Mammary epithelial cell (primary cell): ENCODE measurements around the gene KIF1A.

ENCODE experiments used
- EZH2 ChIP-seq: IDR thresholded peaks from 2 replicates; pipeline ENCODE4 v1.6.1; 2012; ENCODE audit warnings: low read length, inconsistent platforms, borderline replicate concordance
- TF ChIP-seq, protein P1 (sequence below), 2 donors: IDR thresholded peaks in 1 of 2; conservative IDR thresholded peaks in 1 of 2; 2 replicates each; pipeline ENCODE4 v1.5.1; 2011 to 2012; ENCODE audit warnings: inconsistent platforms in 2 of 2, low read length in 2 of 2, mild to moderate bottlenecking in 2 of 2, control low read depth in 1 of 2, low read depth in 1 of 2; ENCODE audit not compliant: insufficient read depth in 1 of 2; ENCODE audit errors: extremely low read depth in 1 of 2

DNA sequence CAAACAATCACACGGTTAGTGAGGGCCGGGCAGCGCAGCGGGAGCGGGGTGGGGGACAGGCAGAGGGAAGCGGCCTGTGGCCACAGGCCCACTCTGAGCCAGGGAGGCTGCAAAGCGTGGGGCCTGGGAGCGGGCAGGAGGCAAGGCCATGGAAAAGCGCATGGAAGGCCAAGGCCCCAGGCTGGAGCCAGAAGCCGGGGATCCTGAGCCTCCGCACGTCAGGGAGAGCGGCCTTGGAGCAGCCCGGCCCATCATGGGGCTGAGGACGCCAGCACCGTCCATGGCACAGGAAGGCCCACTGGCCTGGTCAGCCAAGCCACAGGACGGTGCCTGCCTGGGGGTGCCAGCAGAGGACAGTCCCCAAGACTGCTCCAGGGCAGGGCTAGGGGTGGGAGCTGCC lies 85.3 kb downstream of the KIF1A start:
- TF ChIP-seq, protein P1, sequence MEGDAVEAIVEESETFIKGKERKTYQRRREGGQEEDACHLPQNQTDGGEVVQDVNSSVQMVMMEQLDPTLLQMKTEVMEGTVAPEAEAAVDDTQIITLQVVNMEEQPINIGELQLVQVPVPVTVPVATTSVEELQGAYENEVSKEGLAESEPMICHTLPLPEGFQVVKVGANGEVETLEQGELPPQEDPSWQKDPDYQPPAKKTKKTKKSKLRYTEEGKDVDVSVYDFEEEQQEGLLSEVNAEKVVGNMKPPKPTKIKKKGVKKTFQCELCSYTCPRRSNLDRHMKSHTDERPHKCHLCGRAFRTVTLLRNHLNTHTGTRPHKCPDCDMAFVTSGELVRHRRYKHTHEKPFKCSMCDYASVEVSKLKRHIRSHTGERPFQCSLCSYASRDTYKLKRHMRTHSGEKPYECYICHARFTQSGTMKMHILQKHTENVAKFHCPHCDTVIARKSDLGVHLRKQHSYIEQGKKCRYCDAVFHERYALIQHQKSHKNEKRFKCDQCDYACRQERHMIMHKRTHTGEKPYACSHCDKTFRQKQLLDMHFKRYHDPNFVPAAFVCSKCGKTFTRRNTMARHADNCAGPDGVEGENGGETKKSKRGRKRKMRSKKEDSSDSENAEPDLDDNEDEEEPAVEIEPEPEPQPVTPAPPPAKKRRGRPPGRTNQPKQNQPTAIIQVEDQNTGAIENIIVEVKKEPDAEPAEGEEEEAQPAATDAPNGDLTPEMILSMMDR (conservative IDR thresholded peaks at IDR 0.05 in 1 of 2, IDR thresholded peaks at IDR 0.05 in 1 of 2; ENCODE audit: extremely low read depth in 1 of 2, insufficient read depth in 1 of 2, low read depth in 1 of 2, low read length in 2 of 2) = no peak
- no peak for TF ChIP-seq EZH2
